ENCODE measurements around the gene CMAS.

GRCh38 chr12:22101749-22102243 lies 55.8 kb downstream of the CMAS start:
- TF ChIP-seq, protein P1, sequence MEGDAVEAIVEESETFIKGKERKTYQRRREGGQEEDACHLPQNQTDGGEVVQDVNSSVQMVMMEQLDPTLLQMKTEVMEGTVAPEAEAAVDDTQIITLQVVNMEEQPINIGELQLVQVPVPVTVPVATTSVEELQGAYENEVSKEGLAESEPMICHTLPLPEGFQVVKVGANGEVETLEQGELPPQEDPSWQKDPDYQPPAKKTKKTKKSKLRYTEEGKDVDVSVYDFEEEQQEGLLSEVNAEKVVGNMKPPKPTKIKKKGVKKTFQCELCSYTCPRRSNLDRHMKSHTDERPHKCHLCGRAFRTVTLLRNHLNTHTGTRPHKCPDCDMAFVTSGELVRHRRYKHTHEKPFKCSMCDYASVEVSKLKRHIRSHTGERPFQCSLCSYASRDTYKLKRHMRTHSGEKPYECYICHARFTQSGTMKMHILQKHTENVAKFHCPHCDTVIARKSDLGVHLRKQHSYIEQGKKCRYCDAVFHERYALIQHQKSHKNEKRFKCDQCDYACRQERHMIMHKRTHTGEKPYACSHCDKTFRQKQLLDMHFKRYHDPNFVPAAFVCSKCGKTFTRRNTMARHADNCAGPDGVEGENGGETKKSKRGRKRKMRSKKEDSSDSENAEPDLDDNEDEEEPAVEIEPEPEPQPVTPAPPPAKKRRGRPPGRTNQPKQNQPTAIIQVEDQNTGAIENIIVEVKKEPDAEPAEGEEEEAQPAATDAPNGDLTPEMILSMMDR (IDR thresholded peaks at IDR 0.05; ENCODE audit: borderline replicate concordance, extremely low read depth, low read length, poor library complexity, severe bottlenecking), result no peak
- no peak for TF ChIP-seq EZH2 (IDR thresholded peaks at IDR 0.05; ENCODE audit: borderline replicate concordance, low read depth, low read length, severe bottlenecking)
